ENCODE data around the gene TMEM53.

- TF ChIP-seq, protein P1, sequence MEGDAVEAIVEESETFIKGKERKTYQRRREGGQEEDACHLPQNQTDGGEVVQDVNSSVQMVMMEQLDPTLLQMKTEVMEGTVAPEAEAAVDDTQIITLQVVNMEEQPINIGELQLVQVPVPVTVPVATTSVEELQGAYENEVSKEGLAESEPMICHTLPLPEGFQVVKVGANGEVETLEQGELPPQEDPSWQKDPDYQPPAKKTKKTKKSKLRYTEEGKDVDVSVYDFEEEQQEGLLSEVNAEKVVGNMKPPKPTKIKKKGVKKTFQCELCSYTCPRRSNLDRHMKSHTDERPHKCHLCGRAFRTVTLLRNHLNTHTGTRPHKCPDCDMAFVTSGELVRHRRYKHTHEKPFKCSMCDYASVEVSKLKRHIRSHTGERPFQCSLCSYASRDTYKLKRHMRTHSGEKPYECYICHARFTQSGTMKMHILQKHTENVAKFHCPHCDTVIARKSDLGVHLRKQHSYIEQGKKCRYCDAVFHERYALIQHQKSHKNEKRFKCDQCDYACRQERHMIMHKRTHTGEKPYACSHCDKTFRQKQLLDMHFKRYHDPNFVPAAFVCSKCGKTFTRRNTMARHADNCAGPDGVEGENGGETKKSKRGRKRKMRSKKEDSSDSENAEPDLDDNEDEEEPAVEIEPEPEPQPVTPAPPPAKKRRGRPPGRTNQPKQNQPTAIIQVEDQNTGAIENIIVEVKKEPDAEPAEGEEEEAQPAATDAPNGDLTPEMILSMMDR (IDR thresholded peaks at IDR 0.05; ENCODE audit: extremely low read depth in 1 of 2, insufficient read depth in 1 of 2, low read depth in 1 of 2, low read length in 2 of 2), result no peak
- TF ChIP-seq POLR2A (IDR thresholded peaks at IDR 0.05; ENCODE audit: low read depth, low read length), result no peak
- TF ChIP-seq MAX (IDR thresholded peaks at IDR 0.05; ENCODE audit: insufficient read depth, insufficient read length), result no peak
- TF ChIP-seq POLR2AphosphoS5 (IDR thresholded peaks at IDR 0.05; ENCODE audit: insufficient read depth, low read depth, low read length), result no peak
- no peak for TF ChIP-seq EZH2 (IDR thresholded peaks at IDR 0.05; ENCODE audit: borderline replicate concordance, low read depth, low read length, severe bottlenecking)
- TF ChIP-seq MYC (IDR thresholded peaks at IDR 0.05; ENCODE audit: low read depth, low read length), result no peak
- TF ChIP-seq JUN (IDR thresholded peaks at IDR 0.05; ENCODE audit: borderline replicate concordance, insufficient read depth, insufficient read length, low read depth), result no peak
- TF ChIP-seq FOS (IDR thresholded peaks at IDR 0.05; ENCODE audit: borderline replicate concordance, insufficient read depth, low read length), result no peak
Observed at GRCh38 chr1:44647896-44648295, 26.4 kb downstream of the TMEM53 start.

All from endothelial cell of umbilical vein (primary cell).